ENCODE results near the gene TMEM259.

Gene TMEM259

GRCh38 chr19:982567-983170 is 38.3 kb downstream of the TMEM259 start:
- DNase-seq: no peak

- no peak for DNase-seq
These were observed 40.6 kb downstream of the TMEM259 start for GRCh38 chr19:980133-980998.

GRCh38 chr19:979318-979741 is 41.6 kb downstream of the TMEM259 start:
- DNase-seq: no peak

- DNase-seq: no peak
These were observed 43.9 kb downstream of the TMEM259 start for GRCh38 chr19:977058-977464.

- DNase-seq: no peak
These were observed 44.4 kb downstream of the TMEM259 start for GRCh38 chr19:976476-976875.

GRCh38 chr19:974564-975257 is 46.2 kb downstream of the TMEM259 start:
- no peak for DNase-seq

GRCh38 chr19:973726-974563 is 47.0 kb downstream of the TMEM259 start:
- DNase-seq: no peak

- no peak for DNase-seq
These were observed 48.6 kb downstream of the TMEM259 start for GRCh38 chr19:972281-972680.

GRCh38 chr19:971795-972194 is 49.1 kb downstream of the TMEM259 start:
- DNase-seq: no peak

- DNase-seq: no peak
These were observed 50.2 kb downstream of the TMEM259 start for GRCh38 chr19:970695-971094.

GRCh38 chr19:966485-967088 is 54.3 kb downstream of the TMEM259 start:
- DNase-seq: no peak

- DNase-seq: no peak
These were observed 55.9 kb downstream of the TMEM259 start for GRCh38 chr19:964761-965694.

- no peak for DNase-seq
These were observed 56.8 kb downstream of the TMEM259 start for GRCh38 chr19:964116-964520.

- DNase-seq: no peak
These were observed 57.4 kb downstream of the TMEM259 start for GRCh38 chr19:963486-963951.

- DNase-seq: no peak
These were observed 58.1 kb downstream of the TMEM259 start for GRCh38 chr19:962683-963400.

- DNase-seq: no peak
These were observed 58.9 kb downstream of the TMEM259 start for GRCh38 chr19:961866-962620.

- DNase-seq: no peak
These were observed 60.4 kb downstream of the TMEM259 start for GRCh38 chr19:960601-960938.

GRCh38 chr19:960020-960419 is 60.9 kb downstream of the TMEM259 start:
- DNase-seq: no peak

Measured in amniotic stem cell (primary cell).